ENCODE results near the gene DLGAP1.

DLGAP1 gene

GRCh38 chr18:3793111-3793510 is 662.0 kb downstream of the DLGAP1 start:
- Histone ChIP-seq H3K4me3 (ENCODE audit: low read depth, low read length, poor library complexity, severe bottlenecking) (no peak overlapping the region), H3K9me3 (ENCODE audit: low read length) (no peaks in the 10 kb centered on the region), H3K27ac (ENCODE audit: low read depth, low read length, poor library complexity, severe bottlenecking) (no peak overlapping the region), H3K27me3 (ENCODE audit: insufficient read depth, low read length) (no peaks in the 10 kb centered on the region), H2AFZ (ENCODE audit: low read length) (no peak overlapping the region), H3K4me2 (ENCODE audit: low read length) (no peak overlapping the region), H3K9ac (ENCODE audit: low read length) (no peak overlapping the region), H4K20me1 (ENCODE audit: insufficient read depth, low read length) (no peaks in the 10 kb centered on the region), H3K9me2 (ENCODE audit: low read depth, low read length) (no peaks in the 10 kb centered on the region), H3F3A (ENCODE audit: insufficient read depth, low read length) (no peaks in the 10 kb centered on the region), H3K36me3 (ENCODE audit: insufficient read depth, low read length) (no peaks in the 10 kb centered on the region), H3K79me2 (ENCODE audit: insufficient read depth, low read length) (no peaks in the 10 kb centered on the region), H3K4me1 (ENCODE audit: insufficient read depth, low read length, severe bottlenecking) (no peaks in the 10 kb centered on the region)
- no peak for TF ChIP-seq EZH2 (IDR thresholded peaks at IDR 0.05; ENCODE audit: borderline replicate concordance, low read length)
- TF ChIP-seq CTCF (IDR thresholded peaks at IDR 0.05; ENCODE audit: low read length), result no peak

GRCh38 chr18:3792711-3793110 is 662.4 kb downstream of the DLGAP1 start:
- Histone ChIP-seq H3F3A (ENCODE audit: insufficient read depth, low read length) (no peaks in the 10 kb centered on the region), H3K4me1 (ENCODE audit: insufficient read depth, low read length, severe bottlenecking) (no peaks in the 10 kb centered on the region), H2AFZ (ENCODE audit: low read length) (no peak overlapping the region), H3K79me2 (ENCODE audit: insufficient read depth, low read length) (no peaks in the 10 kb centered on the region), H3K27me3 (ENCODE audit: insufficient read depth, low read length) (no peaks in the 10 kb centered on the region), H3K4me3 (ENCODE audit: low read depth, low read length, poor library complexity, severe bottlenecking) (no peak overlapping the region), H4K20me1 (ENCODE audit: insufficient read depth, low read length) (no peaks in the 10 kb centered on the region), H3K27ac (ENCODE audit: low read depth, low read length, poor library complexity, severe bottlenecking) (no peak overlapping the region), H3K36me3 (ENCODE audit: insufficient read depth, low read length) (no peaks in the 10 kb centered on the region), H3K9me3 (ENCODE audit: low read length) (no peaks in the 10 kb centered on the region), H3K4me2 (ENCODE audit: low read length) (no peak overlapping the region), H3K9ac (ENCODE audit: low read length) (no peak overlapping the region), H3K9me2 (ENCODE audit: low read depth, low read length) (no peaks in the 10 kb centered on the region)
- no peak for TF ChIP-seq EZH2 (IDR thresholded peaks at IDR 0.05; ENCODE audit: borderline replicate concordance, low read length)
- TF ChIP-seq CTCF (IDR thresholded peaks at IDR 0.05; ENCODE audit: low read length), result no peak

- Histone ChIP-seq H3K4me1 (ENCODE audit: insufficient read depth, low read length, severe bottlenecking) (no peaks in the 10 kb centered on the region), H3K9ac (ENCODE audit: low read length) (no peak overlapping the region), H3K79me2 (ENCODE audit: insufficient read depth, low read length) (no peaks in the 10 kb centered on the region), H3K36me3 (ENCODE audit: insufficient read depth, low read length) (no peaks in the 10 kb centered on the region), H3K27ac (ENCODE audit: low read depth, low read length, poor library complexity, severe bottlenecking) (no peak overlapping the region), H2AFZ (ENCODE audit: low read length) (no peak overlapping the region), H3F3A (ENCODE audit: insufficient read depth, low read length) (no peaks in the 10 kb centered on the region), H3K9me3 (ENCODE audit: low read length) (no peaks in the 10 kb centered on the region), H3K4me2 (ENCODE audit: low read length) (no peak overlapping the region), H3K9me2 (ENCODE audit: low read depth, low read length) (no peaks in the 10 kb centered on the region), H3K27me3 (ENCODE audit: insufficient read depth, low read length) (no peaks in the 10 kb centered on the region), H3K4me3 (ENCODE audit: low read depth, low read length, poor library complexity, severe bottlenecking) (no peak overlapping the region), H4K20me1 (ENCODE audit: insufficient read depth, low read length) (no peaks in the 10 kb centered on the region)
- TF ChIP-seq EZH2 (IDR thresholded peaks at IDR 0.05; ENCODE audit: borderline replicate concordance, low read length) (no peak), CTCF (IDR thresholded peaks at IDR 0.05; ENCODE audit: low read length) (no peak)
These were observed 663.9 kb downstream of the DLGAP1 start for GRCh38 chr18:3791238-3791637.

Data from OCI-LY1 (cell line).